ENCODE results near the gene ZDHHC14.

The ZDHHC14 gene

DNA sequence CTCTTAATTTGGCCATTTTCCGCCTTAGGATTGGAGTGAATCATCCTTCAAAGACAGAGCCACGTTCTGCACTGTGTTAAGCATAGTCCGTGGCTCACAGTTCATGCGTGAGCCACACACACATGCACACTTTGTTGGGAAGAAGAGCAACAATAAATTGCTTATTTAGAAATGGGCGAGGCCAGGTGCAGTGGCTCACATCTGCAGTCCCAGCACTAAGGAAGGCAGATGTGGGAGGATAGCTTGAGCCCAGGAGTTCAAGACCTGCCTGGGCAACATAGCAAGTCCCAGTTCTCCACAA, 131.3 kb downstream of the ZDHHC14 start:
- TF ChIP-seq, protein P1, sequence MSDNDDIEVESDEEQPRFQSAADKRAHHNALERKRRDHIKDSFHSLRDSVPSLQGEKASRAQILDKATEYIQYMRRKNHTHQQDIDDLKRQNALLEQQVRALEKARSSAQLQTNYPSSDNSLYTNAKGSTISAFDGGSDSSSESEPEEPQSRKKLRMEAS (IDR thresholded peaks at IDR 0.05; ENCODE audit: low read depth, low read length): no peak
- TF ChIP-seq POLR2A (IDR thresholded peaks at IDR 0.05; ENCODE audit: extremely low read depth, insufficient read length): no peak
- TF ChIP-seq, protein P2, sequence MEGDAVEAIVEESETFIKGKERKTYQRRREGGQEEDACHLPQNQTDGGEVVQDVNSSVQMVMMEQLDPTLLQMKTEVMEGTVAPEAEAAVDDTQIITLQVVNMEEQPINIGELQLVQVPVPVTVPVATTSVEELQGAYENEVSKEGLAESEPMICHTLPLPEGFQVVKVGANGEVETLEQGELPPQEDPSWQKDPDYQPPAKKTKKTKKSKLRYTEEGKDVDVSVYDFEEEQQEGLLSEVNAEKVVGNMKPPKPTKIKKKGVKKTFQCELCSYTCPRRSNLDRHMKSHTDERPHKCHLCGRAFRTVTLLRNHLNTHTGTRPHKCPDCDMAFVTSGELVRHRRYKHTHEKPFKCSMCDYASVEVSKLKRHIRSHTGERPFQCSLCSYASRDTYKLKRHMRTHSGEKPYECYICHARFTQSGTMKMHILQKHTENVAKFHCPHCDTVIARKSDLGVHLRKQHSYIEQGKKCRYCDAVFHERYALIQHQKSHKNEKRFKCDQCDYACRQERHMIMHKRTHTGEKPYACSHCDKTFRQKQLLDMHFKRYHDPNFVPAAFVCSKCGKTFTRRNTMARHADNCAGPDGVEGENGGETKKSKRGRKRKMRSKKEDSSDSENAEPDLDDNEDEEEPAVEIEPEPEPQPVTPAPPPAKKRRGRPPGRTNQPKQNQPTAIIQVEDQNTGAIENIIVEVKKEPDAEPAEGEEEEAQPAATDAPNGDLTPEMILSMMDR (IDR thresholded peaks at IDR 0.05; ENCODE audit: low read depth, low read length): no peak
- H3K4me3 ChIP-seq (ENCODE audit: low read depth, low read length): no peak overlapping the region
- no peak for DNase-seq (ENCODE audit: low read depth)

DNA sequence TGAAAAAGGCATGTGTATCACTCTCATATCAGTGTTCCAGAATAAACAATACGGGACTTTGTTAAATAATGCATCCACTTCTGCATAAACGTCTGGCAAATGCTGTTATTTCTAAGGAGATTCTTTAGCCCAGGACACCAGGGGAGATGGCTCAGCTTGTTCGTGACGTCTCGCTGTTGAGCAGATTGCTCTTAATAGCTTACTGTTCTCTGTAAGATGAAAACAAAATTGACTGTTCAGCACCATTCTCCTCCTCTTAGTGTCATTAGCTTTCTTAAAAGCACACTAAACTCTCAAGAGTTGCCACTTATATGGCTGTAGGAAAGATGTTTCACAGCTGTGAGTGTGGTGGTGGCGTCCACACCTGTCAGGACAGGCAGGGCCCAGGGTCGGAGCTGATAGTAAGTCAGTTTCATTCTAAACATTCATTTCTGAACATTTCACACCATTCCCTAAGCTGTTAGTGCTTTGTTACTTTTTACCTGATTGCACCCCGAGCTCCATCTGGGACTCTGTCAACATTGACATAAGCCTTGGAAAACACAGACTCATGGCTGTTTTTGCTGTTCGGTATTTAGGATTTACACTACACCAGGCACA, 132.1 kb downstream of the ZDHHC14 start:
- H3K4me3 ChIP-seq (ENCODE audit: low read depth, low read length): no peak overlapping the region
- no peak for DNase-seq (ENCODE audit: low read depth)
- TF ChIP-seq, protein P1 (IDR thresholded peaks at IDR 0.05; ENCODE audit: low read depth, low read length): no peak
- TF ChIP-seq POLR2A (IDR thresholded peaks at IDR 0.05; ENCODE audit: extremely low read depth, insufficient read length): no peak
- TF ChIP-seq MYC (IDR thresholded peaks at IDR 0.05; ENCODE audit: low read depth, low read length): no peak
- TF ChIP-seq, protein P2 (IDR thresholded peaks at IDR 0.05; ENCODE audit: low read depth, low read length): no peak

DNA sequence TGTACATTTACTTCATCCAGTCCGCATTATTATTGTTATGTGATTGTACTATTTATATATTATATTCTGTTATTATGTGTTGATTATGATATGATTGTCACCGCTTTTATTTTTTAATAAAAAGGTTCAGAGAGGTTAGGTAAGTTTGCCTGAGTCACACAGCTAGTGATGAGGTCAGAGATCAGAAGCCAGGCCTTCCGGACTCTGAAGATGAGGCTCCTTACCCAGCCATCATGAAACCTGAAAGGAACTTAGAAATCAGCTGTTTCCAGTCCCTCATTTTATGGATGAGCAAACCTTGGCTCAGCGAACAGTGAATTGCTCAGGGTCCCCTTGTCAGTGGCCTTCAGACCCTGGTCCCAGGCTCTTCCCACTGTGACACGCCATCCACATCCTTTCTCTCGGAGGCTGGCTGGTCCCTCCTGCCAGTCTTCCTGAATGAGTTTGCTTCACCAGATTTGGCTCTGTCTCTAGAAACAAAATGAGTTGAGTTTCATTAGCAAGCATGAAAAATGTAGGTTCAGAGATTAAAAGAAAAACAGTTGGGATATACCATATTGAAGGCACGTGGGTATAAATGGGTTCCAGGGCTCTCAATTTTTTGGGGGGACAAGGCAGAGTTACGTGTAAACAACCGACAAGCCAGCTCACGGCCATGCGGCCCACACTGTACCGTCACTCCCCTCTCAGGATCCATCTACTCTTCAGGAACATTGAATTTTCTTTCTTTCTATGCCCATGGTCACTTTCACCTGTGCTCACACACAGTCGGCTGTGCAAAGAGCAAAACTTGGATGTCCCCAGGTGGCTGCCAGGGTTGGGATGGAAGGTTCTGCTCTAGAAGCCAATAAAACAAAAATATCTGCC, 132.9 kb downstream of the ZDHHC14 start:
- no peak overlapping the region for H3K4me3 ChIP-seq (ENCODE audit: low read depth, low read length)
- TF ChIP-seq, protein P2 (IDR thresholded peaks at IDR 0.05; ENCODE audit: low read depth, low read length): no peak
- TF ChIP-seq, protein P1 (IDR thresholded peaks at IDR 0.05; ENCODE audit: low read depth, low read length): no peak
- DNase-seq (ENCODE audit: low read depth): no peak

DNA sequence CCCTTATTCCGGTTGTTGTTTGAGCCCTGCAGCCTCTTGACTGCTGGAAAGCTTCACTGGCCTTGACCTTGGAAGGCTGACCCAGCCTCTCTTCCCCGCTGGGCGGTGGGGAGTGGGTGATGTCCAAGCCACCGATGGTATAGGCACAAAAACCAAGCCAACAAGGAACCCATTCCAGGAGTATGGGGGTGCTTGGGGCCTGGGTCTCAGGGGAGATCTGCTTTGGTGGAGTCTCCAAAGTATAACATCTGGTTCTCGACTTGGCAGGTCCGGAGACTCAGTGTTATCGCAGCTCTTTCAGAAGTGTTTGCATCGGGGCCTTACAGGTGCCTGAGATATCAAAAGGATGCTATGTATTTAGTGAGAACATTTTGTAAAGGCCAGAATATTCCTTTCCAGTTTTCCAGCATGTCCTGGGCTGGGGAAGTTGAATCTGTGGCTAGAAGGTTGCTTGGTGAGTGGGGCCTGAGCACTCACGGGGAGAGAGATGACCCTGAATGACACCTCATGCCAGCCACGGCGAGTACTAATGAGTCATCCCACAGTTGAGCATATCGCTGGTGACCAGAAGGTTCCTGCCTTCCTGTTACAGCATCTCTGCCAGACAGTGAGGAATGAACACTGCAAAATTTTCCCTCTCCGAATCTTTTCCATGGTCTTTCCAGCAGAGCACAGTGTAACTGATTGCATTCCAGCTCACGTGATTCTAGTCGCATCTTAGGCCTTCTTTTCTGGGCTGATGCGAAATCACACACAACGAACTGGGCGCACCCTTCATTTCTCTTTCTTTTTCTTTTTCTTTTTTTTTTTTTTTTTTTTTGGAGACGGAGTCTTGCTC, 133.9 kb downstream of the ZDHHC14 start:
- H3K4me3 ChIP-seq (ENCODE audit: low read depth, low read length): no peak overlapping the region
- peak; percentile 91 for DNase-seq (ENCODE audit: low read depth)
- peak; percentile 76 for TF ChIP-seq MYC (IDR thresholded peaks at IDR 0.05; ENCODE audit: low read depth, low read length)
- no peak for TF ChIP-seq POLR2A (IDR thresholded peaks at IDR 0.05; ENCODE audit: extremely low read depth, insufficient read length)
- TF ChIP-seq, protein P1 (IDR thresholded peaks at IDR 0.05; ENCODE audit: low read depth, low read length): peak; percentile 72
- TF ChIP-seq, protein P2 (IDR thresholded peaks at IDR 0.05; ENCODE audit: low read depth, low read length): no peak

DNA sequence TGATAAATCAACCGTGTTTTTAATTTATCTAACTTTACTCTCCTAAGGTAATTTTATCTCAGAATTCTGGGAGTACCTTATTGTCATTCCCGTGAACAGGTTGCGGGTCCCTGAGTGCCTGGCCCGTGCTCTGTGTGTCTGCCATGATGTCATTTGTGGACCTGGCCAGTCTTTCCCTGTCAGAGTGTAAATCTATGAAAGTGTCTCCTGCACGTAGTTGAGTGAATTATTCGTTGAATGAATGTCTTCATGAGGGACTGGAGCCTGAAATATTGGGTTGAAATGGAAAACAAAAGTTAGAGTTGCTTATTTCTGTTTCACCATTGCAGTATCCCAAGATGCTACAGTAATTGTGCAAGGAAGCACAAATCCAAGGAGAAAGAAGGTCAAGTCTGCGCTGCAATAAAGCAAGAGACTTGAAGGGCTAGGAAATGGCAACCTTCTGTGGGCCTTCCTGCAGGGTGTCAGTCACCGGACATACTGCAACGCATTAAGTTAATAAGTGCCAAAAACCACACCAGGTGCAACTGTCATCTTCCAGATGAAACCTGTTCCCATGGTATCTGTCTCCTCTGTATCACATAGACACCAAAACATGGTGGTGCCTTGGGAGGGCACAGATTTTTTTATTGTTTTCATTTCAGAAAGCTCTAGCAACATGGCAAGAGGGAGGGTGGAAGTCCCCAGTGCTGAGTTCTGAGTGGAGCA, 135.5 kb downstream of the ZDHHC14 start:
- TF ChIP-seq, protein P2 (IDR thresholded peaks at IDR 0.05; ENCODE audit: low read depth, low read length): no peak
- TF ChIP-seq MYC (IDR thresholded peaks at IDR 0.05; ENCODE audit: low read depth, low read length): no peak
- TF ChIP-seq POLR2A (IDR thresholded peaks at IDR 0.05; ENCODE audit: extremely low read depth, insufficient read length): no peak
- TF ChIP-seq, protein P1 (IDR thresholded peaks at IDR 0.05; ENCODE audit: low read depth, low read length): no peak
- H3K4me3 ChIP-seq (ENCODE audit: low read depth, low read length): no peak overlapping the region
- DNase-seq (ENCODE audit: low read depth): no peak

All from NB4 (cell line).